Testis (tissue), 3 donors: ENCODE measurements around the gene NDST1. TPM values are rescaled to one million over a fixed set of nuclear protein-coding genes. Genes with fewer than 3 reads are reported as not detected.

Experiments used
- DNase-seq: peaks from one replicate; pipeline ENCODE4 v3.0.0-alpha.2; 2019
- H3K27ac ChIP-seq, 2 donors: fragments of 200-600 bp; sonication (generic); one replicate each; pipeline ENCODE4 v1.5.1; 2019
- H3K27me3 ChIP-seq: fragments of 200-600 bp; sonication (generic); one replicate; pipeline ENCODE4 v1.5.1; 2019
- H3K36me3 ChIP-seq: fragments of 200-600 bp; sonication (generic); one replicate; pipeline ENCODE4 v1.5.1; 2017; ENCODE audit warnings: low read depth; ENCODE audit errors: missing control alignments
- H3K4me1 ChIP-seq: fragments of 200-600 bp; sonication (generic); one replicate; pipeline ENCODE4 v1.5.1; 2019
- H3K4me3 ChIP-seq, 2 donors: fragments of 200-600 bp; sonication (generic); one replicate each; pipeline ENCODE4 v1.5.1; 2017 to 2019
- H3K9me3 ChIP-seq: fragments of 200-600 bp; sonication (generic); one replicate; pipeline ENCODE4 v1.5.1; 2017
- POLR2A ChIP-seq: fragments of 450-650 bp; IDR thresholded peaks from one replicate; pipeline ENCODE4 v1.6.1; 2017; ENCODE audit warnings: antibody characterized with exemption, mild to moderate bottlenecking, moderate library complexity
- WGBS, 2 donors: methylation state at CpG; one replicate each; pipeline ENCODE4 v1.1.5; 2018; 5-methylcytosine and 5-hydroxymethylcytosine counted together
- intact Hi-C: fragments of 100-400 bp; cut with DNase I; formaldehyde crosslinking; loops from one replicate; pipeline ENCODE4 v1.15.1; 2023; ENCODE audit warnings: low total_unique reads
- polyA plus RNA-seq: library from polyadenylated mRNA; stranded (reverse); fragments of 350-450 nt; fragmentation: Illumina TruSeq; extraction: RNeasy Lipid Tissue Mini Kit (QIAGEN cat#74804); gene quantifications from one replicate; pipeline ENCODE4 v1.2.3, GENCODE V29; 2014; ENCODE audit warnings: low read depth, low replicate concordance; ENCODE audit not compliant: insufficient read depth
- total RNA-seq, 2 donors: library from RNA; depleted of rRNA; stranded (reverse); fragments of >200 nt; gene quantifications; one replicate each; pipeline ENCODE4 v1.2.3, GENCODE V29; 2016
- TF ChIP-seq, protein P1 (sequence below), 3 experiments: fragments of 450-650 bp in 2 of 3; fragments of 200-600 bp in 1 of 3; sonication (generic) in 1 of 3; IDR thresholded peaks; one replicate each; pipeline ENCODE4 v1.5.1; 2016 to 2019; ENCODE audit warnings: antibody characterized with exemption in 3 of 3, mild to moderate bottlenecking in 2 of 3, moderate library complexity in 1 of 3

NDST1 gene
- total and polyA plus RNA-seq, 3 donors from 2014 or later: 55.0 to 174 (median 167) TPM

DNA sequence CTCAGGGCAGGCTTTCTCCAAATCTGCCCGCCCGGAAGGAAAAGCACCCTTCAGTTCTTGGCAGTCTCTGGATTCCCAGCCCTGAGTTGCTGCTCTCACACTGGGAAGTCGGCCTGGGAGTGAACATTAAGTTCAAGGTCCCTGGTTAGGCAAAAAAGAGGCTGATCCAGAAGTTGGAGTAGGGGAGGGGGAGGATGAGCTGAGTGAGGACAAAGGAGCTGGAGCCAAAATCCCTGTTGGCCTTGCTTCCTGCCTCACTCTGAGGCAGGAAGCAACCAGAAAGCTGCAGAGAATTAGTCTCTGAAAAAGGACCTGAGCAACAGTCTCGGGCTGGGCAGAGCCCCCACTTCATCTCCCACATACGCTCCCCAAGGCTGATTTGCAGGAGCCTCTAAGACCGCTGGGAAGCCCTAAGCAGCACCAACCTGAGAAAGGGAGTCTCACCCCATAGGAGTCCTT, 43.3 kb upstream of the NDST1 start:
- Histone ChIP-seq H3K9me3 (no peaks in the 10 kb centered on the region), H3K4me3 (no peak overlapping the region), H3K27ac (peak overlapping the region; percentile 35 to 68), H3K36me3 (no peaks in the 10 kb centered on the region), H3K4me1 (peaks cover 29% of the 10 kb centered on the region), H3K27me3 (no peaks in the 10 kb centered on the region)
- intact Hi-C loops: loop anchor here (10.0 kb wide), 1 partner anchor 60 kb away; no protein-coding TSS in a partner anchor
- no peak for TF ChIP-seq POLR2A
- TF ChIP-seq, protein P1, sequence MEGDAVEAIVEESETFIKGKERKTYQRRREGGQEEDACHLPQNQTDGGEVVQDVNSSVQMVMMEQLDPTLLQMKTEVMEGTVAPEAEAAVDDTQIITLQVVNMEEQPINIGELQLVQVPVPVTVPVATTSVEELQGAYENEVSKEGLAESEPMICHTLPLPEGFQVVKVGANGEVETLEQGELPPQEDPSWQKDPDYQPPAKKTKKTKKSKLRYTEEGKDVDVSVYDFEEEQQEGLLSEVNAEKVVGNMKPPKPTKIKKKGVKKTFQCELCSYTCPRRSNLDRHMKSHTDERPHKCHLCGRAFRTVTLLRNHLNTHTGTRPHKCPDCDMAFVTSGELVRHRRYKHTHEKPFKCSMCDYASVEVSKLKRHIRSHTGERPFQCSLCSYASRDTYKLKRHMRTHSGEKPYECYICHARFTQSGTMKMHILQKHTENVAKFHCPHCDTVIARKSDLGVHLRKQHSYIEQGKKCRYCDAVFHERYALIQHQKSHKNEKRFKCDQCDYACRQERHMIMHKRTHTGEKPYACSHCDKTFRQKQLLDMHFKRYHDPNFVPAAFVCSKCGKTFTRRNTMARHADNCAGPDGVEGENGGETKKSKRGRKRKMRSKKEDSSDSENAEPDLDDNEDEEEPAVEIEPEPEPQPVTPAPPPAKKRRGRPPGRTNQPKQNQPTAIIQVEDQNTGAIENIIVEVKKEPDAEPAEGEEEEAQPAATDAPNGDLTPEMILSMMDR (IDR thresholded peaks at IDR 0.05): no peak
- DNase-seq: peak; percentile 87
- WGBS, 2 donors: 31 to 43% methylated on average over 6 of the region's 6 CpGs

DNA sequence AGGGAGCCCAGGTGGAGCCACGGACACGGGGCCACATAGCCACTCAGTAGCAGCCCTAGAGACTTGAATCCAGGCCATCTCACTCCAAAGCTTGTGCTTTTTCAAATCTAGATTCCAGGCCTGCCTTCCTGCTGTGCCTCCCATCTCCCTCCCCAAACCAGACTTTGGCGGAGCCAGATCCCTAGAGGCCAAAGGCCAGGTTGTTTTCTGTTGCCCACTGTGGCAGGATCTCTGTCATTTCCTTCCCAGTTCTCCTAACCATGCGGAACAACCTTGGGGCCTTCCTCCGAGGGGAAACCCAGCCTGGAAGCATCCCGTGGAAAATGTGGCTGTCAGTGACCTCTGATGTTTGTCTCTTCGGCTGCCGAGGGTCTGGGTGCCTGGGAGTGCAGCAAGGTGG, 42.0 kb upstream of the NDST1 start:
- TF ChIP-seq, protein P1 (IDR thresholded peaks at IDR 0.05): no peak
- TF ChIP-seq POLR2A: no peak
- peak overlapping the region in 1 of 2 donors; percentile 68 for H3K27ac ChIP-seq
- H3K4me3 ChIP-seq: no peak overlapping the region
- 63 to 92% methylated on average over 5 to 7 of the region's 8 CpGs for whole genome bisulfite sequencing, 2 donors
- peaks cover 23% of the 10 kb centered on the region for H3K4me1 ChIP-seq
- no peak for DNase-seq
- no peaks in the 10 kb centered on the region for H3K27me3 ChIP-seq
- H3K9me3 ChIP-seq: no peaks in the 10 kb centered on the region
- H3K36me3 ChIP-seq: no peaks in the 10 kb centered on the region
- intact Hi-C loops: loop anchor here (10.0 kb wide), 1 partner anchor 59 kb away; no protein-coding TSS in a partner anchor

DNA sequence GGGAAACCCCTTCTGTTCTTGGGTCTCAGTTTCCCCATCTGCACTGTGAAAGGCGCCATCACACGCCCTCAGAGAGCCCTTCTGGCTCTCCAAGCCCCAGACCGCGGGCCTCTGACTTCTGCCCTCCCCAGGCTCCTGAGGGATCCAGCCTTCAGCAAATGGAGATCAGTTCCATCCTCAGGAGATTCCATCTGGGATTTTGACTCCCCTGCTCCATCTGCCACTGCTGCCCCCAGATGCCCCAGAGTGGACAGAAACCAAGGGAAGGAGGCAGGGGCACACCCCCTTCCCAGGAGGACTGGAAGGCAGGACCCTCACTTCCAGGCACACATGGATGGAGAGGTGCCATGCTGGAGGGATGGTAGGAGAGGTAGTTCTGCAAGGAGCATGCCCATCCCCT, 39.7 kb upstream of the NDST1 start:
- WGBS, 2 donors: 87 to 100% methylated on average over 4 of the region's 4 CpGs
- intact Hi-C loops: loop anchor here (10.0 kb wide), 1 partner anchor 57 kb away; no protein-coding TSS in a partner anchor
- Histone ChIP-seq H3K27me3 (no peaks in the 10 kb centered on the region), H3K27ac (no peak overlapping the region), H3K4me1 (peaks cover 19% of the 10 kb centered on the region), H3K4me3 (no peak overlapping the region), H3K9me3 (no peaks in the 10 kb centered on the region), H3K36me3 (no peaks in the 10 kb centered on the region)
- DNase-seq: no peak
- TF ChIP-seq, protein P1 (IDR thresholded peaks at IDR 0.05): no peak
- TF ChIP-seq POLR2A: no peak

DNA sequence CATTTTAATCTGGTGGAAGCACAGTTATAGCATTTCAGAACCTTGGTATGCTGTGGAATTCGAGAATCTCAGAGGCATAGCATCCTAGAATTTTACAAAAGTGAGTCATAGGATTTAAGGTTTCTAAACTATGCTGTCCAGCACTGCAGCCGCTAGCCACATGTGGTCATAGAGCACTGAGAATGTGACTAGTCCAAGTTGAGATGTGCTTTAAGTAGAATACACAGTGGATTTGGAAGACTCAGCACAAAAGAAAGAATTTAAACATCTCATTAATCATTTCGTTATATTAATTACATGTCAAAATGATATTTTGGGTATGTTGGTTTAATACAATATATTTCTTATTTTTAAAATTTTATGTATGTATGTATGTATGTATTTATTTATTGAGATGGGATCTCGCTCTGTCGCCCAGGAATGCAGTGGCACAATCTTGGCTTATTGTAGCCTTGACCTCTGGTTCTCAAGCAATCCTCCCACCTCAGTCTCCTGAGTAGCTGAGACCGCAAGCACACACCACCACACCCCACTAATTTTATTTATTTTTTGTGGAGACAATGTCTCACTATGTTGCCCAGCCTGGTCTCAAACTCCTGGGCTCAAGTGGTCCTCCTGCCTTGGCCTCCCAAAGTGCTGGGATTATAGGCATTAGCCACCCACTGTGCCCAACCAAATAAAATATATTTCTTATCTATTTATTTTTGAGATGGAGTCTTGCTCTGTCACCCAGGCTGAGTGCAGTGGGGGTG, 38.0 kb upstream of the NDST1 start:
- Histone ChIP-seq H3K27me3 (no peaks in the 10 kb centered on the region), H3K4me1 (peaks cover 8% of the 10 kb centered on the region), H3K4me3 (no peak overlapping the region), H3K9me3 (no peaks in the 10 kb centered on the region), H3K36me3 (no peaks in the 10 kb centered on the region), H3K27ac (no peak overlapping the region)
- DNase-seq: no peak
- 49 to 62% methylated on average over 6 of the region's 6 CpGs for WGBS, 2 donors
- intact Hi-C loops: loop anchor here (10.0 kb wide), 1 partner anchor 55 kb away; no protein-coding TSS in a partner anchor
- TF ChIP-seq, protein P1 (IDR thresholded peaks at IDR 0.05): no peak
- no peak for TF ChIP-seq POLR2A
